GM12878 (cell line): Measurements from ENCODE around the gene INO80C. TPM values are rescaled to one million over a fixed set of nuclear protein-coding genes. Genes with fewer than 3 reads are reported as not detected.

ENCODE experiments used
- ATAC-seq: fragments of 200-7000 bp; cut with Tn5 transposase; 3 replicates; pipeline ENCODE4 v1.9.1; 2020; ENCODE audit warnings: mild to moderate bottlenecking, moderate library complexity
- BruUV-seq: library from RNA; stranded (reverse); fragments of 400-500 nt; replicated peaks from 2 replicates; lab custom pipeline; 2021; lab: Mats Ljungman, UMichigan
- CTCF ChIA-PET: fragments of 300-600 bp; sonication (Branson Sonifier 250); formaldehyde crosslinking; extraction: SDS; loops from one replicate; lab custom pipeline; 2021; ENCODE audit warnings: inconsistent platforms; lab: Yijun Ruan, JAX
- POLR2A ChIA-PET: fragments of 350-600 bp; formaldehyde crosslinking; extraction: SDS; loops from one replicate; lab custom pipeline; 2021; ENCODE audit warnings: inconsistent platforms; lab: Charles Lee
- RAD21 ChIA-PET: fragments of 300-600 bp; sonication (Branson Sonifier 250); formaldehyde crosslinking; loops from one replicate; lab custom pipeline; 2023; ENCODE audit warnings: antibody characterized with exemption; ENCODE audit not compliant: unreplicated experiment; lab: Charles Lee
- SMC1A ChIA-PET: fragments of 300-600 bp; sonication (Branson Sonifier 250); formaldehyde crosslinking; loops from one replicate; lab custom pipeline; 2023; ENCODE audit not compliant: unreplicated experiment, uncharacterized antibody; lab: Charles Lee
- DNase-seq: peaks from one replicate; pipeline ENCODE4 v3.0.0-alpha.2; 2011; ENCODE audit warnings: low read depth, low spot score
- FAIRE-seq: peaks from 3 replicates; lab custom pipeline; 2011; peaks lifted over from hg19 to GRCh38; lab: Jason Lieb, UNC
- H2AFZ ChIP-seq: 2 replicates; pipeline ENCODE4 v1.6.0; 2011; ENCODE audit warnings: low read depth, low read length, control low read depth; ENCODE audit not compliant: control insufficient read depth
- H3K27ac ChIP-seq: 2 replicates; pipeline ENCODE4 v1.5.1; 2011; ENCODE audit warnings: control low read depth; ENCODE audit not compliant: control insufficient read depth, insufficient read depth
- H3K27me3 ChIP-seq, 2 experiments: replicated peaks in 1 of 2; 2 replicates each; pipeline versions ENCODE4 v1.6.0 to v1.6.1; 2011; ENCODE audit warnings: low read length in 1 of 2; ENCODE audit not compliant: control insufficient read depth in 2 of 2, insufficient read depth in 2 of 2
- H3K36me3 ChIP-seq, 2 experiments: 2 replicates each; pipeline ENCODE4 v1.5.1; 2011; ENCODE audit warnings: low read length in 1 of 2; ENCODE audit not compliant: control insufficient read depth in 2 of 2, insufficient read depth in 2 of 2
- H3K4me1 ChIP-seq: 2 replicates; pipeline ENCODE4 v1.6.1; 2011; ENCODE audit warnings: mild to moderate bottlenecking, low read length, moderate library complexity, mixed read lengths; ENCODE audit not compliant: control insufficient read depth, insufficient read depth
- H3K4me2 ChIP-seq: 2 replicates; pipeline ENCODE4 v1.6.0; 2011; ENCODE audit warnings: control low read depth; ENCODE audit not compliant: control insufficient read depth, insufficient read depth
- H3K4me3 ChIP-seq: fragments of 200-600 bp; sonication (generic); 2 replicates; pipeline ENCODE4 v1.5.1; 2016
- H3K79me2 ChIP-seq: 2 replicates; pipeline ENCODE4 v1.6.0; 2011; ENCODE audit warnings: low read length; ENCODE audit not compliant: control insufficient read depth, insufficient read depth
- H3K9ac ChIP-seq: 2 replicates; pipeline ENCODE4 v1.8.0; 2011; ENCODE audit warnings: low read length, control low read depth, mixed read lengths; ENCODE audit not compliant: control insufficient read depth, insufficient read depth
- H3K9me3 ChIP-seq: replicated peaks from 3 replicates; pipeline ENCODE4 v1.5.1; 2011; ENCODE audit warnings: mild to moderate bottlenecking, low read length; ENCODE audit not compliant: control insufficient read depth, insufficient read depth
- H4K20me1 ChIP-seq: 2 replicates; pipeline ENCODE4 v1.6.0; 2011; ENCODE audit not compliant: control insufficient read depth, insufficient read depth
- ASH2L ChIP-seq: fragments of 300-600, 200-600 bp; sonication (generic); IDR thresholded peaks from 2 replicates; pipeline ENCODE4 v1.6.1; 2017; ENCODE audit warnings: low read depth, mild to moderate bottlenecking, borderline replicate concordance
- BACH1 ChIP-seq: fragments of 450-650 bp; IDR thresholded peaks from 2 replicates; pipeline ENCODE4 v1.6.1; 2017; ENCODE audit warnings: mild to moderate bottlenecking, borderline replicate concordance
- EP300 ChIP-seq, 2 experiments: fragments of 150-350 bp in 1 of 2; IDR thresholded peaks; 2 replicates each; pipeline ENCODE4 v1.6.1; 2011 to 2012; ENCODE audit warnings: low read depth in 2 of 2, low read length in 2 of 2, borderline replicate concordance in 1 of 2, improper control_type of control experiment in 1 of 2, inconsistent platforms in 1 of 2; ENCODE audit not compliant: control insufficient read depth in 1 of 2
- ESRRA ChIP-seq: IDR thresholded peaks from 2 replicates; pipeline ENCODE4 v1.6.1; 2012; ENCODE audit warnings: mild to moderate bottlenecking, low read length, improper control_type of control experiment
- NFIC ChIP-seq: IDR thresholded peaks from 2 replicates; pipeline ENCODE4 v1.6.1; 2012; ENCODE audit warnings: low read depth, mild to moderate bottlenecking, inconsistent platforms, low read length, moderate library complexity
- RBBP5 ChIP-seq: fragments of 200-600 bp; sonication (generic); conservative IDR thresholded peaks from 2 replicates; pipeline ENCODE4 v1.6.1; 2016
- SIX5 ChIP-seq: IDR thresholded peaks from 2 replicates; pipeline ENCODE4 v1.6.1; 2011; ENCODE audit warnings: mild to moderate bottlenecking, low read depth, low read length, moderate library complexity; ENCODE audit not compliant: severe bottlenecking
- SMAD5 ChIP-seq: IDR thresholded peaks from 2 replicates; pipeline ENCODE4 v1.6.1; 2016; ENCODE audit warnings: antibody characterized with exemption, low read depth
- SMC3 ChIP-seq: IDR thresholded peaks from 2 replicates; pipeline ENCODE4 v1.6.1; 2011; ENCODE audit warnings: low read length, improper control_type of control experiment, borderline replicate concordance
- SP1 ChIP-seq: IDR thresholded peaks from one replicate; pipeline ENCODE4 v1.6.1; 2011; ENCODE audit warnings: low read depth, low read length
- SPI1 ChIP-seq: IDR thresholded peaks from 2 replicates; pipeline ENCODE4 v1.6.1; 2011; ENCODE audit warnings: low read depth, mild to moderate bottlenecking, low read length, moderate library complexity, borderline replicate concordance; ENCODE audit not compliant: insufficient read depth
- WGBS: methylation state at CpG from one replicate; pipeline ENCODE4 v1.1.6; 2016; ENCODE audit warnings: low lambda C conversion rate; ENCODE audit not compliant: insufficient replicate concordance, insufficient coverage; ENCODE audit errors: missing lambda C conversion rate; 5-methylcytosine and 5-hydroxymethylcytosine counted together
- in situ Hi-C: fragments of 300-500 bp; cut with MboI; formaldehyde crosslinking; loops from 9 replicates; pipeline ENCODE4 v1.14.3; 2018; ENCODE audit warnings: mixed read lengths
- intact Hi-C: fragments of 100-400 bp; cut with micrococcal nuclease; formaldehyde crosslinking; loops from one replicate; pipeline ENCODE4 v1.14.2; 2022; ENCODE audit not compliant: unreplicated experiment
- polyA plus RNA-seq, 11 experiments: library from polyadenylated mRNA; depleted of rRNA in 4 of 11; unstranded in 6 of 11; stranded (reverse) in 5 of 11; fragments of >200 nt; fragmentation: Nextera tagmentation in 4 of 11; fragmentation: Illumina TruSeq in 1 of 11; extraction: Ambion mirVana in 4 of 11; extraction: Trizol in 1 of 11; gene quantifications; 1 replicate in 1 of 11; 2 replicates in 10 of 11; pipeline versions ENCODE4 v1.2.1 to v1.2.3, GENCODE V29; 2011 to 2016; ENCODE audit warnings: inconsistent platforms in 2 of 11, missing spikeins in 2 of 11, low read depth in 1 of 11
- total RNA-seq, 4 experiments: library from RNA; depleted of rRNA in 3 of 4; stranded (reverse); fragments of >200 nt in 3 of 4; fragmentation: Illumina TruSeq in 1 of 4; extraction: Trizol in 1 of 4; gene quantifications; 2 replicates each; pipeline versions ENCODE4 v1.2.1 to v1.2.3, GENCODE V29; 2013 to 2021

Gene INO80C
- total and polyA plus RNA-seq, 10 of the 15 experiments (the other 5 are each of a cell fraction or from before 2014, with no cell fraction given): 9.9 to 43.2 (median 30.1) TPM

- Histone ChIP-seq H3K4me2 (no peak overlapping the region), H3K9me3 (no peaks in the 10 kb centered on the region), H3K9ac (no peak overlapping the region), H2AFZ (no peak overlapping the region), H3K36me3 (no peaks in the 10 kb centered on the region), H3K4me3 (no peak overlapping the region), H3K79me2 (no peaks in the 10 kb centered on the region), H3K27ac (no peak overlapping the region), H4K20me1 (no peaks in the 10 kb centered on the region), H3K27me3 (no peaks in the 10 kb centered on the region), H3K4me1 (no peaks in the 10 kb centered on the region)
- ChIA-PET POLR2A (no interaction called here), RAD21 (no interaction called here), SMC1A (no interaction called here), CTCF (no interaction called here)
- DNase-seq (no peak), FAIRE-seq (no peak), ATAC-seq (no peak)
- intact Hi-C loops: no loop called here
- 96% methylated on average over 1 of the region's 1 CpG for WGBS
- no TSS peak for BruUV-seq
- no peak for TF ChIP-seq ESRRA
- TF ChIP-seq BACH1: no peak
- TF ChIP-seq SP1: no peak
- no peak for TF ChIP-seq SMAD5
- in situ Hi-C loops: no loop called here
Measured at GRCh38 chr18:35451916-35452315, 45.8 kb downstream of the INO80C start.

GRCh38 chr18:35451032-35451431 is 46.7 kb downstream of the INO80C start:
- no peak overlapping the region for H2AFZ ChIP-seq
- FAIRE-seq: no peak
- ChIA-PET SMC1A (interaction anchor here (1.3 kb wide), 1 partner anchor 60 kb away, joined by 4 read pairs; no protein-coding TSS in a partner anchor), CTCF (interaction anchor here (0.6 kb wide), 1 partner anchor 1054 kb away, joined by 3 read pairs; no protein-coding TSS in a partner anchor)
- WGBS: 59% methylated on average over 3 of the region's 3 CpGs
- TF ChIP-seq EP300 (IDR thresholded peaks at IDR 0.05; ENCODE audit: borderline replicate concordance in 1 of 2, control insufficient read depth in 1 of 2, low read depth in 2 of 2, low read length in 2 of 2): no peak
- no peak for TF ChIP-seq RBBP5
- no peak for TF ChIP-seq SPI1
- no peak for TF ChIP-seq SIX5
- no peak for TF ChIP-seq NFIC
- TF ChIP-seq SMC3: no peak
- no peak for TF ChIP-seq ASH2L
- TF ChIP-seq, all 136 proteins: peak for 0
- no peak overlapping the region for H3K4me3 ChIP-seq
- ATAC-seq: no peak
- intact Hi-C loops: no loop called here
- H3K36me3 ChIP-seq: no peaks in the 10 kb centered on the region
- H3K27me3 ChIP-seq: no peaks in the 10 kb centered on the region
- in situ Hi-C loops: no loop called here
- H3K27ac ChIP-seq: no peak overlapping the region
- no TSS peak for BruUV-seq
- H3K9ac ChIP-seq: no peak overlapping the region
- H3K4me2 ChIP-seq: no peak overlapping the region
- POLR2A ChIA-PET: no interaction called here
- H4K20me1 ChIP-seq: no peaks in the 10 kb centered on the region
- H3K9me3 ChIP-seq: no peaks in the 10 kb centered on the region
- no peak for DNase-seq
- RAD21 ChIA-PET: no interaction called here
- H3K79me2 ChIP-seq: no peaks in the 10 kb centered on the region
- H3K4me1 ChIP-seq: no peaks in the 10 kb centered on the region
